HL-60 (cell line): Measurements from ENCODE around the gene LCTL.

Experiments
- CTCF ChIP-seq: IDR thresholded peaks from one replicate; pipeline ENCODE4 v1.5.1; 2011; ENCODE audit warnings: low read length, control low read depth, inconsistent platforms; ENCODE audit not compliant: insufficient read depth
- POLR2AphosphoS5 ChIP-seq: IDR thresholded peaks from 2 replicates; pipeline ENCODE4 v1.6.1; 2012; ENCODE audit warnings: low read depth

GRCh38 chr15:66600240-66600627, 34.4 kb upstream of the LCTL start:
- TF ChIP-seq CTCF (no peak), POLR2AphosphoS5 (no peak)
